Muscle of leg (tissue), 11 donors: ENCODE results near the gene CDC25B. TPM values are rescaled to one million over a fixed set of nuclear protein-coding genes. Genes with fewer than 3 reads are reported as not detected.
"Not testable (repeated sequence)": the region's sequence is repeated elsewhere in the genome, so short reads cannot be mapped to it uniquely, and the experiment has no call there.

ENCODE experiments used
- DNase-seq: peaks from one replicate; pipeline ENCODE4 v3.0.0; 2013
- H3K27ac ChIP-seq: one replicate; pipeline ENCODE4 v1.5.1; 2013; ENCODE audit warnings: mild to moderate bottlenecking, low read length, control low read depth
- H3K27me3 ChIP-seq: one replicate; pipeline ENCODE4 v1.6.1; 2013; ENCODE audit warnings: low read length; ENCODE audit not compliant: control insufficient read depth, insufficient read depth
- H3K36me3 ChIP-seq: one replicate; pipeline ENCODE4 v1.6.1; 2013; ENCODE audit warnings: low read length; ENCODE audit not compliant: control insufficient read depth, insufficient read depth
- H3K4me1 ChIP-seq: one replicate; pipeline ENCODE4 v1.6.1; 2013; ENCODE audit warnings: low read length; ENCODE audit not compliant: control insufficient read depth, insufficient read depth
- H3K4me3 ChIP-seq: one replicate; pipeline ENCODE4 v1.5.1; 2013; ENCODE audit warnings: low read length, control low read depth
- H3K9me3 ChIP-seq: replicated peaks from 2 replicates; pipeline ENCODE4 v1.6.1; 2013; ENCODE audit warnings: low read depth, low read length; ENCODE audit not compliant: control insufficient read depth
- WGBS: methylation state at CpG from one replicate; pipeline ENCODE4 v1.1.5; 2013; ENCODE audit warnings: missing lambda C conversion rate; ENCODE audit not compliant: insufficient coverage; 5-methylcytosine and 5-hydroxymethylcytosine counted together
- polyA plus RNA-seq, 8 donors: library from polyadenylated mRNA; unstranded; fragments of 120-200 nt; gene quantifications; one replicate each; pipeline versions ENCODE4 v1.2.1 to v1.2.3, GENCODE V29; 2013; ENCODE audit warnings: inconsistent platforms in 1 of 8, low replicate concordance in 1 of 8; ENCODE audit not compliant: insufficient read length in 8 of 8, insufficient read depth in 1 of 8
- total RNA-seq: library from RNA; stranded (reverse); fragments of 120-200 nt; gene quantifications from one replicate; pipeline ENCODE4 v1.2.4, GENCODE V29; 2013

Gene CDC25B
- total and polyA plus RNA-seq, 9 donors, result 37.7 to 118 (median 89.9) TPM

- DNase-seq, result no peak
- peaks cover 16% of the 10 kb centered on the region for H3K4me1 ChIP-seq
- WGBS, result 92% methylated on average over 20 of the region's 20 CpGs
- H3K27me3 ChIP-seq, result no peaks in the 10 kb centered on the region
- no peaks in the 10 kb centered on the region for H3K9me3 ChIP-seq
- peaks cover 45% of the 10 kb centered on the region for H3K36me3 ChIP-seq
- H3K4me3 ChIP-seq, result no peak overlapping the region
- no peak overlapping the region for H3K27ac ChIP-seq
Observed at GRCh38 chr20:3823881-3824280, 27.8 kb downstream of the CDC25B start.

- H3K4me1 ChIP-seq, result peaks cover 5% of the 10 kb centered on the region
- H3K9me3 ChIP-seq, result no peaks in the 10 kb centered on the region
- H3K4me3 ChIP-seq, result no peak overlapping the region
- no peaks in the 10 kb centered on the region for H3K27me3 ChIP-seq
- DNase-seq, result no peak
- no peak overlapping the region for H3K27ac ChIP-seq
- peaks cover 45% of the 10 kb centered on the region for H3K36me3 ChIP-seq
- 67% methylated on average over 7 of the region's 7 CpGs for WGBS
Observed at GRCh38 chr20:3825526-3825925, 29.4 kb downstream of the CDC25B start.

GRCh38 chr20:3826420-3826819 is 30.3 kb downstream of the CDC25B start:
- no peak overlapping the region for H3K27ac ChIP-seq
- H3K9me3 ChIP-seq, result no peaks in the 10 kb centered on the region
- DNase-seq, result peak; percentile 11
- peaks cover 45% of the 10 kb centered on the region for H3K36me3 ChIP-seq
- 84% methylated on average over 2 of the region's 4 CpGs for WGBS
- no peak overlapping the region for H3K4me3 ChIP-seq
- H3K4me1 ChIP-seq, result peaks cover 2% of the 10 kb centered on the region
- H3K27me3 ChIP-seq, result no peaks in the 10 kb centered on the region

- Histone ChIP-seq H3K4me3 (no peak overlapping the region), H3K27me3 (no peaks in the 10 kb centered on the region), H3K27ac (no peak overlapping the region), H3K36me3 (peaks cover 29% of the 10 kb centered on the region), H3K9me3 (no peaks in the 10 kb centered on the region), H3K4me1 (no peaks in the 10 kb centered on the region)
- 93% methylated on average over 3 of the region's 3 CpGs for WGBS
- DNase-seq, result no peak
Observed at GRCh38 chr20:3828798-3829197, 32.7 kb downstream of the CDC25B start.

GRCh38 chr20:3829891-3830290 is 33.8 kb downstream of the CDC25B start:
- WGBS, result 100% methylated on average over 2 of the region's 5 CpGs
- H3K36me3 ChIP-seq, result peaks cover 18% of the 10 kb centered on the region
- H3K27me3 ChIP-seq, H3K4me1 ChIP-seq, H3K9me3 ChIP-seq, H3K27ac ChIP-seq, DNase-seq, H3K4me3 ChIP-seq: not testable (repeated sequence)

GRCh38 chr20:3836132-3836531 is 40.0 kb downstream of the CDC25B start:
- Histone ChIP-seq H3K9me3 (no peaks in the 10 kb centered on the region), H3K4me1 (no peaks in the 10 kb centered on the region), H3K27me3 (no peaks in the 10 kb centered on the region), H3K27ac (no peak overlapping the region), H3K4me3 (no peak overlapping the region), H3K36me3 (peaks cover 3% of the 10 kb centered on the region)
- DNase-seq, result no peak
- WGBS, result 83% methylated on average over 1 of the region's 4 CpGs

GRCh38 chr20:3839328-3839727 is 43.2 kb downstream of the CDC25B start:
- Histone ChIP-seq H3K4me3 (no peak overlapping the region), H3K27me3 (no peaks in the 10 kb centered on the region), H3K36me3 (peaks cover 3% of the 10 kb centered on the region), H3K4me1 (no peaks in the 10 kb centered on the region), H3K27ac (no peak overlapping the region), H3K9me3 (no peaks in the 10 kb centered on the region)
- 50% methylated on average over 1 of the region's 3 CpGs for WGBS
- DNase-seq, result no peak

- H3K27me3 ChIP-seq, H3K9me3 ChIP-seq: not testable (repeated sequence)
- 83% methylated on average over 4 of the region's 7 CpGs for WGBS
Observed at GRCh38 chr20:3840201-3840600, 44.1 kb downstream of the CDC25B start.

GRCh38 chr20:3842348-3842930 is 46.3 kb downstream of the CDC25B start:
- no peak for DNase-seq
- Histone ChIP-seq H3K36me3 (no peaks in the 10 kb centered on the region), H3K27me3 (no peaks in the 10 kb centered on the region), H3K27ac (no peak overlapping the region), H3K9me3 (no peaks in the 10 kb centered on the region), H3K4me1 (peaks cover 3% of the 10 kb centered on the region), H3K4me3 (no peak overlapping the region)
- 81% methylated on average over 4 of the region's 7 CpGs for WGBS

More at GRCh38 chr20:3840201-3840600, 44.1 kb downstream of the CDC25B start:
- not testable (repeated sequence) for H3K36me3 ChIP-seq, H3K4me3 ChIP-seq, H3K27ac ChIP-seq, DNase-seq, H3K4me1 ChIP-seq

- Histone ChIP-seq H3K4me1 (peaks cover 11% of the 10 kb centered on the region), H3K4me3 (no peak overlapping the region), H3K36me3 (peaks cover 7% of the 10 kb centered on the region), H3K27me3 (no peaks in the 10 kb centered on the region), H3K9me3 (no peaks in the 10 kb centered on the region), H3K27ac (no peak overlapping the region)
- no peak for DNase-seq
- 81% methylated on average over 3 of the region's 5 CpGs for WGBS
Observed at GRCh38 chr20:3843490-3843889, 47.4 kb downstream of the CDC25B start.
